Activated CD8-positive, alpha-beta T cell treated with anti-CD3 and anti-CD28 coated beads, Interleukin-2, amount 10 ng/mL, durations not matched to agents 7 days and 5 days (primary cell): Measurements from ENCODE around the gene IL4I1. TPM values are rescaled to one million over a fixed set of nuclear protein-coding genes. Genes with fewer than 3 reads are reported as not detected.

Experiments used
- ATAC-seq: fragments of 150-1000 bp; cut with Tn5 transposase; one replicate; pipeline ENCODE4 v1.10.0; 2021; ENCODE audit warnings: moderate library complexity
- CTCF ChIA-PET: fragments of 350-600 bp; sonication (Branson Sonifier 250); formaldehyde crosslinking; loops from one replicate; lab custom pipeline; 2021; ENCODE audit warnings: antibody characterized with exemption; lab: Charles Lee
- POLR2A ChIA-PET: fragments of 350-600 bp; sonication (Branson Sonifier 250); formaldehyde crosslinking; loops from one replicate; lab custom pipeline; 2021; ENCODE audit warnings: antibody characterized with exemption; lab: Charles Lee
- DNase-seq: peaks from one replicate; pipeline ENCODE4 v3.0.0-alpha.2; 2020
- H3K27ac Mint-ChIP-seq: one replicate; pipeline ENCODE4 v1.8.0; 2021; ENCODE audit warnings: mild to moderate bottlenecking, mixed read lengths
- H3K27me3 Mint-ChIP-seq: one replicate; pipeline ENCODE4 v1.8.0; 2021; ENCODE audit warnings: low read depth, mixed read lengths
- H3K36me3 Mint-ChIP-seq: one replicate; pipeline ENCODE4 v1.8.0; 2021; ENCODE audit warnings: low read depth, mixed read lengths
- H3K4me1 Mint-ChIP-seq: one replicate; pipeline ENCODE4 v1.8.0; 2021; ENCODE audit warnings: low read depth, mixed read lengths
- H3K4me3 Mint-ChIP-seq: one replicate; pipeline ENCODE4 v1.8.0; 2021; ENCODE audit warnings: mild to moderate bottlenecking, mixed read lengths
- H3K9me3 Mint-ChIP-seq: one replicate; pipeline ENCODE4 v1.8.0; 2022; ENCODE audit warnings: mixed read lengths; ENCODE audit not compliant: insufficient read depth
- total RNA-seq, 2 experiments: library from RNA; stranded (reverse); gene quantifications; one replicate each; pipeline ENCODE4 v1.2.3, GENCODE V29; 2021

Gene IL4I1
- total RNA-seq, 2 experiments from 2014 or later = 1.2 to 1.6 TPM

DNA sequence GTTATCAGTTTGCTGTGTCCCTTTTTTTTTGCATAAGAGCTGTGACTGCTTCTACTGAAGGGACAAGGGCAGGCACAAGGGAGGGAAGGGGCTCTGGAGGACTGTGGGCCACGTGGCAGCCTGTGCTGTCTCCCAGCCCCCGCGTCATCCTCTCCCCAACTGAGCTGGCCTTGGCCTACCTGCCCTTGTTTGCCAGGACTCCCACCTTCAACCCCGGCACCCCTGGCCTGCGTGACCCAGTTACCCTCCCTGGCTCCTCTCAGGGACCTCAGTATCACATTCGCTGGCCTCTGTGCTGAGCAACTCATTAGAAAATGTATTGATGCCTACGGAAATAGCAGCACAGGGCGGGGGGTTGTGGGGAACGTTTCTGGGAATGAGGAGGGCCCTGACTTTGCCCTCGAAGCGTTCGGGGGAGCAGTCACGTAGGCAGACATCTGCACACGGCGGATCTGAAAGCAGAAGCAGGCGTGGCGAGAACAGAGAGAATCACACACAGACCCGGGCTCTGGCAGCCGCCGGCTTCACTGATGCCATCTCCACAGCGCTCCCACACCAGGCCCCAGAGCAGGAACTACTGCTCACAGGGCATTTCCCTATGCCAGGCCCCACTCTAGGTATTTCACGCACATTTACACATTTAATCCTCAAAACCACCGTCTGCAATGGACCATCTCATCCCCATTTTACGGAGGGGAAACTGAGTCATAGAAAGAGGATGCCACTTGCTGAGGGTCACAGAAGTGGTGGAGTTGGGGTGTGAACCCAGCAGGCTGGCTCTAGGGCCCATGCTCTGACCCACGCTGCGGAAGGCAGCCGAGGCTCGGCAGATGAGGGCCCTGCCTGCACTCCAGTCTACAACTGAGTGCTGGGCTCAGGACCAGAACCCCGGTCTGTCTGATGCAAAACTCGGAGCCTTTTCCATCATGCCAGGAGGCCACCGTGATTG is 26.6 kb upstream of the IL4I1 start:
- POLR2A ChIA-PET = interaction anchor here (0.6 kb wide), 2 partner anchors 12 to 415 kb away, joined by 3 to 4 read pairs; no protein-coding TSS in a partner anchor
- H3K27me3 Mint-ChIP-seq = no peaks in the 10 kb centered on the region
- no peak overlapping the region for H3K4me3 Mint-ChIP-seq
- peaks cover 62% of the 10 kb centered on the region for H3K36me3 Mint-ChIP-seq
- ATAC-seq (no peak), DNase-seq (no peak)
- peaks cover 45% of the 10 kb centered on the region for H3K4me1 Mint-ChIP-seq
- CTCF ChIA-PET = no interaction called here
- H3K27ac Mint-ChIP-seq = no peak overlapping the region
- no peaks in the 10 kb centered on the region for H3K9me3 Mint-ChIP-seq

DNA sequence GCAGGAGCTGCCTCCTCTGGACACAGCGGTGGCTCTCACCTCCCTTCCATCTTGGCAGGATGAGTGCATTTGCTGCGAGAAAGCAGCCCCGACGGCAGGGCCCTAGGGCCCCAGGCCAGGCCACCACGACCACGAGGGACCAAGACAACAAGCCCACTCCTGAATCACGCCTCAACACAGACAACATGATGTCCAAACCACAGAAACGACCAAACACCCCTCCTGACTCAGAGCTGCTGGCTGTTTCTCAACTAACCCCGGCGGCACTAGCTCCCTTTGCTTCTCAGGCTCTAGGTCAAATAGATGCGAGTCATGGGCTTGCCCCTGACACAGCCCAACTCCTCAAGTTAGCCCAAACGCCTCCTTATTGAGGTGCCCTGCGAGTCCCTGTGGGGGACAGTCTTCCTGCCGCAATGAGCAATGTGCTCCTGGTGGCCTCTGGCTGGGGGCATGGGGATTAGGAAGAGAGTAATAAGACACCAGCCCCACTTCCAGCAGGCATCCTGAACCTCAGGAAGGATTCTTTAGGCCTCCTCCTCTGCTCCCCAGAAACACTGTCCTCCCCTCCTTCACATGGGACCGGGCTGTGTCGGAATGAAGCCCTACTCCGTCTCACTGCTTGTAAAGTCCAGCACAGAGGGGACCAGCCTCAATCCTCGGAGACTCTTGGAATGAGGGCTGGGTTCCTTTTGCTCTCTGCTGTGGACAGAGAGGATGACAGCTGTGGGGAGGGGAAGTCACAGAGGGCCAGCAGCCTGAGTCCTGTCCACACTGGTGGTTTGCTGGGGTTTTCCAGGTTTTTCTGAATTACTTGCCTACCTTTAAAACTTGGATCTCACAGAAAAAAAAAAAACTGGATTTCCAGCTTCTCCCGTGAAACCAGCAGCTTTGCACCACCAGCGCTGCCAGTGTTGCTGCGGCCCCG is 25.4 kb upstream of the IL4I1 start:
- peaks cover 37% of the 10 kb centered on the region for H3K4me1 Mint-ChIP-seq
- CTCF ChIA-PET = no interaction called here
- peaks cover 59% of the 10 kb centered on the region for H3K36me3 Mint-ChIP-seq
- no peak for DNase-seq
- POLR2A ChIA-PET = no interaction called here
- H3K4me3 Mint-ChIP-seq = no peak overlapping the region
- no peaks in the 10 kb centered on the region for H3K9me3 Mint-ChIP-seq
- no peak for ATAC-seq
- no peaks in the 10 kb centered on the region for H3K27me3 Mint-ChIP-seq
- H3K27ac Mint-ChIP-seq = peak overlapping the region; percentile 16

DNA sequence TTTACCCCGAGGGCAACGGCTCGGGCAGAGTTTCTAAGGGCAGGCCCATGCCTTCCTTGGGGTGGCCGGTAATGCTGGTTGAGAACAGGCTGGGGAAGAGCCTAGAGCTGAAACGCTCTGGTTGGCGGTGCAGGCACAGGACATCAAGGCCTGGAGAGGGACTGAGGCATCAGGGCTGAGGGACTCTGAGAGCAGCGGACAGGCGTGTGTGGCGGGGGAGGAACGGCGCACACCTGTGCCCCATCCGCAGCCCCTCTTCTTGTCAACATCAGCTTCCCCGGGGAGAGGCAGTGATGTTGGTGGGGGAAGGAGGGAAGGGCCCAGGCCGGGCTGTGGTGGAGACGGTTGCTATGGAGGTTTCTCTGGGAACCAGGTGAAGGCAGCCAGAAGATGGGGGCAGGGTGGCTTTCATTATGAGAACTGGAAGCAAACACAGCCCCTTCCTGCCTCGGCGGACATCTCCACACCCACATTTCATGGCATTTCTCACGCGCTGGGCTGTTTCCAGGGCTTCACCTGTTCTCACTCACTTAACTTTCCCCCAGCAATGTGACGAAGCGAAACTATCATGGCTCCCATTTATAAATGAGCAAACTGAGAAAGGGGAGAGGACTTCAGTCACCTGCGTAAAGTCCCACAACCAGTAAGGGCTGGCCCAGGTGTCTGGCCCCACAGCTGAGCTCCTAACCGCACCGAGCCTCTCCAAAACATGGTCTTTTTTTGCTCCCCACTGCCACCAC is 24.1 kb upstream of the IL4I1 start:
- Mint-ChIP-seq H3K27me3 (no peaks in the 10 kb centered on the region), H3K4me3 (no peak overlapping the region), H3K4me1 (peaks cover 35% of the 10 kb centered on the region), H3K9me3 (no peaks in the 10 kb centered on the region), H3K36me3 (peaks cover 59% of the 10 kb centered on the region), H3K27ac (peak overlapping the region; percentile 20)
- POLR2A ChIA-PET = interaction anchor here (0.7 kb wide), 1 partner anchor 10 kb away, joined by 3 read pairs; no protein-coding TSS in a partner anchor
- CTCF ChIA-PET = no interaction called here
- DNase-seq (no peak), ATAC-seq (no peak)

DNA sequence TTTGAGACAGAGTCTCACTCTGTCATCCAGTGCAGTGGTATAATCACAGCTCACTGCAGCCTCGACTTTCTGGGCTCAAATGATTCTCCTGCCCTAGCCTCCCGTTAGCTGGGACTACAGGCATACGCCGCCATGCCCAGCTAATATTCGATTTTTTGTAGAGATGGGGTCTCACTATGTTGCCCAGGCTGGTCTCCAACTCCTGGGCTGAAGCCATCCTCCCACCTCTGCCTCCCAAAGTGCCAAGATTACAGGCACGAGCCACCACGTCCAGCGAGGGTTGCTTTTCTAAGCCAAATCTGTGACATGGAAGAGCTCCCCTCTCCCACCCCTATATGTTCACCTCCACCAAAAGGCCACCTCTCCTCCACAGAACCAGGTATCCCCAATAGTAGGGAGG is 21.4 kb upstream of the IL4I1 start:
- Mint-ChIP-seq H3K27me3 (no peaks in the 10 kb centered on the region), H3K4me3 (no peak overlapping the region), H3K4me1 (peaks cover 39% of the 10 kb centered on the region), H3K9me3 (no peaks in the 10 kb centered on the region), H3K27ac (no peak overlapping the region), H3K36me3 (peaks cover 68% of the 10 kb centered on the region)
- no peak for ATAC-seq
- no peak for DNase-seq
- CTCF ChIA-PET = interaction anchor here (1.7 kb wide), 1 partner anchor 10 kb away, joined by 4 read pairs; no protein-coding TSS in a partner anchor
- POLR2A ChIA-PET = interaction anchor here (1.0 kb wide), 1 partner anchor 10 kb away, joined by 4 read pairs; no protein-coding TSS in a partner anchor

DNA sequence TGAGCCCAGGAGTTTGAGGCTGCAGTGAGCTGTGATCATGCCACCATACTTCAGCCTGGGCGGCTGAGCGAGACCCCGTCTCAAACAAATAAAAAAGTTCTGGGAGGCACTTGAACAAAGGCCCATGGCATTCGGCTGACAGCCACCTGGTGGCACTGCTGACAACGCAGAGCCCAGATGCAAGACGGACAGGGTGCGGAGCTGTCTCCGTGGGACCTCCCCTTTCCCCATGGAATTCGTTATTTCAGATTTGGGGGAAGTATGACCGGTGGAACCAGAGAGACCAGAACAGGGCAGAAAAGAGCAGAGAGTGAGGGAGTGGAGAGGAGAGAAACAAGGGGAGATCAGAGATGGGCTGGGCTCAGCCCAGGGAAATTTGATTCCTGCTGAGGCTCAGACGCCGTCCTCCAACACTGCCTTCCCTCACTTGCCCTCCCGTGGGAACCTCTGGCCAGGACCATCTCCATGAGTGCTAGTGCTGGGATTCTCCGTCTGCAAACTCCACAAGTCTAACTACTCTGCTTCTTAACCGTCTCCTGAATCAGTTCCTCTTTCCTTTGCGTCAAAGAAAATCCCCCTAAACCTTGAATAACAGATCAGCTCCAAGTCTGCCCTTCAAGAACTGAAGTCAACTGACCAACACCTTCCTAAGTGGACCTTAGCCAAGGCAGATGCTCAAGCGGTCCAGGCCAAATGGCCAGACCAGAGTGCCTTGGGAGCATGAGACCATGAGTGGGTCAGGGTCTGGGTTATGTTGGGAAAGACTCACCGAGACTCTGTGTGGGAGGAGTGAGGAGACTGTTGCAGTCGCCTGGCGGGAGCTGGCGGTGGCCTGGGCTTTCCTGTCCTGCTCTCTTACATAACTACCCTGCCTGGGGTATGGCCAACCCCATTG is 20.4 kb upstream of the IL4I1 start:
- Mint-ChIP-seq H3K4me1 (peaks cover 41% of the 10 kb centered on the region), H3K9me3 (no peaks in the 10 kb centered on the region), H3K4me3 (no peak overlapping the region), H3K36me3 (peaks cover 71% of the 10 kb centered on the region), H3K27ac (no peak overlapping the region), H3K27me3 (no peaks in the 10 kb centered on the region)
- ChIA-PET CTCF (interaction anchor here (0.7 kb wide), 1 partner anchor 240 kb away, joined by 3 read pairs; the partner anchor contains the start of gene PRMT1), POLR2A (interaction anchor here (0.8 to 1.0 kb wide), 2 partner anchors 11 to 13 kb away, joined by 3 to 4 read pairs; no protein-coding TSS in a partner anchor)
- ATAC-seq (no peak), DNase-seq (no peak)

DNA sequence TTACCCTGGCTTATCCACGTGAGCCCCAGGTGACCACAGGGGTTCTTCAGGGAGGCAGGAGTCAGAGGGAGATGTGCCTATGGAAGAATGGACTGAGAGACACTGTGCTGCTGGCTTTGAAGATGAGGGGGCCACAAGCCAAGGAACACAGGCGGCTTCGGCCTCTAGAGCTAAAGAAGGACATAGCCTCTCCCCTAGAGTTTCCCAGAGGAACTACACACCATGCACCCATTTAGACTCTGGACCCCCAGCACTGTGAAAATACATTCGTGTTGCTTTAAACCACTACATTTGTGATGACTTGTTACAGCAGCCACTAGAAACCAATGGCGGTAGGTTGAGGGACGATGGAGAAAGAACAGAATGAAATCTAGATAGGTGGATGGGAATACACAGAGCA is 18.6 kb upstream of the IL4I1 start:
- DNase-seq = no peak
- ChIA-PET POLR2A (no interaction called here), CTCF (interaction anchor here (1.1 to 1.3 kb wide), 2 partner anchors 16 to 46 kb away, joined by 3 to 5 read pairs; no protein-coding TSS in a partner anchor)
- H3K9me3 Mint-ChIP-seq = no peaks in the 10 kb centered on the region
- H3K4me1 Mint-ChIP-seq = peaks cover 37% of the 10 kb centered on the region
- no peaks in the 10 kb centered on the region for H3K27me3 Mint-ChIP-seq
- no peak overlapping the region for H3K4me3 Mint-ChIP-seq
- H3K27ac Mint-ChIP-seq = no peak overlapping the region
- no peak for ATAC-seq
- peaks cover 66% of the 10 kb centered on the region for H3K36me3 Mint-ChIP-seq

DNA sequence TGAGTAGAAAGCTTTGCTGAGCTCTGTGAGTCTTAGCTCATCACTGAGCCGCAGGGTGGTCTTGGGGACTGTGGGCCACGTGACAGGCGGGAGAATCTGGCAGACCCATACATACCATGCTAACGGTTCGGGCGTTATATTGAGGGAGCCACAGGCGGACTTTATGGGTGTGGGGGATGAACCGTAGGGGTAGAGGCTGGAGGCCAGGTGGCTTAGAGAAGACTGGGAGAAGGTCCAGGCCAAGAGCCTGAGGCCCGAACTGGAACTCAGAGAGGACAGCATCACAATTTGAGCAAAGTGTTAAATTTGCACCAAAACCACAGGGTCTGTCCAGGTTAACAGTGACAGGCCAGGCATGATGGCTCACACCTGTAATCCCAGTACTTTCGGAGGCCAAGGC is 17.0 kb upstream of the IL4I1 start:
- ChIA-PET POLR2A (interaction anchor here (1.1 kb wide), 1 partner anchor 16 kb away, joined by 3 read pairs; the partner anchor contains the start of genes ATF5 and NUP62), CTCF (interaction anchor here (1.3 to 2.3 kb wide), 2 partner anchors 14 to 45 kb away, joined by 3 to 6 read pairs; no protein-coding TSS in a partner anchor)
- DNase-seq (no peak), ATAC-seq (no peak)
- Mint-ChIP-seq H3K27me3 (no peaks in the 10 kb centered on the region), H3K9me3 (no peaks in the 10 kb centered on the region), H3K36me3 (peaks cover 70% of the 10 kb centered on the region), H3K4me1 (peaks cover 34% of the 10 kb centered on the region), H3K27ac (no peak overlapping the region), H3K4me3 (no peak overlapping the region)

DNA sequence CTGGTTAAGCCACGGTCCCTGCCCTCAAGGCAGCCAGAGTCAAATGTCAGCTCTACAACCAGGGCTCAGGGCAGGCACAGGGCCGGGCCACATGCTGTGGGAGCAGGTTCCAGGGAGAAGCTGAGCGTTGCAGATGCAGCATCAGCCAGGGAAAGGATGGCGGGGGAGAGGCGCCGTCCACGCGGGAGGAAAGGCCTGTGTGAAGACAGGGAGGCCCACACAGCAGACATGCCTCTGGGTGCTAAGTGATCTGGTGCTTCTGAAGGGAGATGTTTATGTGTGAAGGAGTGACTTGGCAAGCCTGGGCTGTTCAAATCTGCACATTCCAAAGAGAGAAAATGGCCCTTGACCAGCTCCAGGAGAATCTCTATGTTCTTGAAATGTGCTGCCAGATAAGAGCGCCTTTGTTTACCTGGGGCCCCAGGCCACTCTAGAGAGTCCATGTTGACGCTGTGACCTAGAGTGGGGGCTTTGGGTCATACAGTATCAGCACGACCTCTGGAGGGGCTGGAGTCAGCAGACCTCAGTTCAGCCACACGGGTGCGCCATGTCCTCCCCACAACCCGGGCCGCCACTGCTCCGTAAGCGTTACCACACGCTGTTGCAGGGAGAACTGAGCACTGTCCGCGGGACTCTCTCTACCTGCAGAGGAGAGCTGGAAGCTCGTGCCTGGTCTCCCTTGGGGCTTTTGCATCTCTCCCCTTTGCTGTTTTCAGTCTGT is 16.4 kb upstream of the IL4I1 start:
- ChIA-PET CTCF (interaction anchor here (2.3 kb wide), 1 partner anchor 15 kb away, joined by 6 read pairs; no protein-coding TSS in a partner anchor), POLR2A (interaction anchor here (1.1 kb wide), 1 partner anchor 16 kb away, joined by 3 read pairs; the partner anchor contains the start of genes ATF5 and NUP62)
- Mint-ChIP-seq H3K27ac (no peak overlapping the region), H3K27me3 (no peaks in the 10 kb centered on the region), H3K9me3 (no peaks in the 10 kb centered on the region), H3K4me3 (no peak overlapping the region), H3K4me1 (peaks cover 34% of the 10 kb centered on the region), H3K36me3 (peaks cover 70% of the 10 kb centered on the region)
- DNase-seq = no peak
- ATAC-seq = no peak

DNA sequence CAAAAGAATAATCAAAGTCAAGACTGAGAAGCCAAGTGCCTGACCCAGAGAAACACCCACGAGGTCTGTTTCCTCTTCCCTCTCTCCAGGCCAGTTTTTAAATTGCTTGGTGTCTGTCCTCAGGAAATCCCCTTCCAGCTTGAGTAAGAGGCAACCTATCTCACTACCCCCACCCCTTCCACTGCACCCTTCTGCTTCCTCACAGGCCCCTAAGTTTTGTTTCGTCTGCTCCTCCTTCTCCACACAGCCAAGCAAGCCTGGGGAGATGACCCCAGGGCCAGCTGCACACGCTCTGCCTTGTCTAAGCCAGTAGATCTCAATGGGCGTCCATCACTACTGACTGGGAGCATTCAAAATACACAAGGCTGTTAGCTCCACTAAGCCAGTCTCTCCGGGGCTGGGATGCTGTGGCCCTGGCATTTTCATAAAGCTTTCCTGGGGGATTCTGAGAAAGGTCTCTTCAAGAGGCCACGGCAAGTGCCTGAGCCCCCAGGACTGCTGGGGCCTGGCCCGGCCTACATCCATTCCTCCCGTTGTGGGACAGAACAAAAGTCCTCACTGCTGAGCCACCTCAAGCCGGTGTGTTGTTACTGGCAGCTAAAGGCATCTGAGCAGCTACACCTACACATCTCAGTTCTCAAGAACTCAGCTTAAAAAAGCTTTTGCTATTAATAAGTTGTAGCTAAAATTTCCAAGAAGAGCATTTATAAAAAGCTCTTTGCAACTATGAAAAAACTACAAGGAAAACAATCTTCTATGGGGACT is 14.9 kb upstream of the IL4I1 start:
- ATAC-seq = no peak
- peaks cover 31% of the 10 kb centered on the region for H3K4me1 Mint-ChIP-seq
- DNase-seq = no peak
- no peaks in the 10 kb centered on the region for H3K9me3 Mint-ChIP-seq
- POLR2A ChIA-PET = interaction anchor here (0.6 to 1.7 kb wide), 6 partner anchors 9 to 34 kb away, joined by 3 to 16 read pairs (median 4); partner anchors contain the start of genes AKT1S1, ATF5, NUP62 and TBC1D17
- no peak overlapping the region for H3K4me3 Mint-ChIP-seq
- H3K27me3 Mint-ChIP-seq = no peaks in the 10 kb centered on the region
- H3K36me3 Mint-ChIP-seq = peaks cover 74% of the 10 kb centered on the region
- H3K27ac Mint-ChIP-seq = peak overlapping the region; percentile 44
- CTCF ChIA-PET = interaction anchor here (1.1 to 1.5 kb wide), 2 partner anchors 11 to 17 kb away, joined by 4 to 5 read pairs; partner anchors contain the start of genes ATF5 and NUP62
